Ovary (tissue), 3 donors: Measurements from ENCODE around the gene LYPD5.

Source experiments
- EP300 ChIP-seq: sonication (generic); formaldehyde crosslinking; IDR thresholded peaks from one replicate; pipeline ENCODE4 v1.6.1; 2017; ENCODE audit warnings: antibody characterized with exemption
- TF ChIP-seq, protein P1 (sequence below), 3 donors: fragments of 450-650 bp in 2 of 3; fragments of 200-600 bp in 1 of 3; IDR thresholded peaks; one replicate each; pipeline versions ENCODE4 v1.5.1 to v1.8.0; 2016 to 2022; ENCODE audit warnings: antibody characterized with exemption in 3 of 3, mild to moderate bottlenecking in 1 of 3
- donor health status: DM: no; HTN: no; CAD: no.

DNA sequence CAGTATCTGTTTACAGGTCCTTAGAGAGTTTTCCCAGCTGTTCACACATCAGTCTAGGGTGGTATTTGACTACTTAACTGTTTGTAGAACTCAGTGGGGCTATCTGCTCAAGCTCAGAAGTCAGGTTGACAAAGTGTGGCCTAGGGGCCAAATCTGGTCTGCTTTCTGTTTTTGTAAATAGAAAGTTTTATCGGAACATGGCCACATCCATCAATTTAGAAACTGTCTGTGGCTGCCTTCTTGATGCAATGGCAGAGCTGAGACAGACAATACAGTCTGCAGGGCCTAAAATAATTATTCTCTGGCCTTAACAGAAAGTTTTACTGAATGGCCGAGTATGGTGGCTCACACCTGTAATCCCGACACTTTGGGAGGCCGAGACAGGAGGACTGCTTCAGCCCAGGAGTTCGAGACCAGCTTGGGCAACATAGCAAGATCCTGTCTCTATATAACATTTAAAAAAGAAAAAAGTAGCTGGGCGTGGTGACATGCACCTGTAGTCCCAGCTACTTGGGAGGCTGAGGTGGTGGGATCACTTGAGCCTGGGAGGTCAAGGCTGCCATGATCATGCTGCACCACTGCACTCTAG lies 49.9 kb downstream of the LYPD5 start:
- TF ChIP-seq, protein P1, sequence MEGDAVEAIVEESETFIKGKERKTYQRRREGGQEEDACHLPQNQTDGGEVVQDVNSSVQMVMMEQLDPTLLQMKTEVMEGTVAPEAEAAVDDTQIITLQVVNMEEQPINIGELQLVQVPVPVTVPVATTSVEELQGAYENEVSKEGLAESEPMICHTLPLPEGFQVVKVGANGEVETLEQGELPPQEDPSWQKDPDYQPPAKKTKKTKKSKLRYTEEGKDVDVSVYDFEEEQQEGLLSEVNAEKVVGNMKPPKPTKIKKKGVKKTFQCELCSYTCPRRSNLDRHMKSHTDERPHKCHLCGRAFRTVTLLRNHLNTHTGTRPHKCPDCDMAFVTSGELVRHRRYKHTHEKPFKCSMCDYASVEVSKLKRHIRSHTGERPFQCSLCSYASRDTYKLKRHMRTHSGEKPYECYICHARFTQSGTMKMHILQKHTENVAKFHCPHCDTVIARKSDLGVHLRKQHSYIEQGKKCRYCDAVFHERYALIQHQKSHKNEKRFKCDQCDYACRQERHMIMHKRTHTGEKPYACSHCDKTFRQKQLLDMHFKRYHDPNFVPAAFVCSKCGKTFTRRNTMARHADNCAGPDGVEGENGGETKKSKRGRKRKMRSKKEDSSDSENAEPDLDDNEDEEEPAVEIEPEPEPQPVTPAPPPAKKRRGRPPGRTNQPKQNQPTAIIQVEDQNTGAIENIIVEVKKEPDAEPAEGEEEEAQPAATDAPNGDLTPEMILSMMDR (IDR thresholded peaks at IDR 0.05), result no peak
- TF ChIP-seq EP300, result no peak
